ENCODE results near the gene ACTR3C. TPM values are rescaled to one million over a fixed set of nuclear protein-coding genes. Genes with fewer than 3 reads are reported as not detected.

The ACTR3C gene
- total RNA-seq, 1 donor from 2014 or later, result 4.0 TPM

- intact Hi-C loops (cut with micrococcal nuclease), result no loop called here
- ATAC-seq (no peak), DNase-seq (no peak)
These were observed 15.0 kb upstream of the ACTR3C start for GRCh38 chr7:150338166-150338829.

GRCh38 chr7:150337659-150338081 is 14.3 kb upstream of the ACTR3C start:
- ATAC-seq, result no peak
- intact Hi-C loops (cut with micrococcal nuclease), result no loop called here
- no peak for DNase-seq

GRCh38 chr7:150337179-150337578 is 13.8 kb upstream of the ACTR3C start:
- DNase-seq (no peak), ATAC-seq (no peak)

GRCh38 chr7:150336746-150337145 is 13.4 kb upstream of the ACTR3C start:
- DNase-seq (no peak), ATAC-seq (no peak)
- intact Hi-C loops (cut with micrococcal nuclease), result no loop called here

More at GRCh38 chr7:150337179-150337578, 13.8 kb upstream of the ACTR3C start:
- intact Hi-C loops (cut with micrococcal nuclease), result no loop called here

GRCh38 chr7:150335774-150336112 is 12.4 kb upstream of the ACTR3C start:
- intact Hi-C loops (cut with micrococcal nuclease), result no loop called here
- DNase-seq (no peak), ATAC-seq (no peak)

- no peak for DNase-seq
- no peak for ATAC-seq
- intact Hi-C loops (cut with micrococcal nuclease), result no loop called here
These were observed 11.9 kb upstream of the ACTR3C start for GRCh38 chr7:150335108-150335773.

GRCh38 chr7:150334108-150334507 is 10.8 kb upstream of the ACTR3C start:
- ATAC-seq (no peak), DNase-seq (no peak)
- intact Hi-C loops (cut with micrococcal nuclease), result no loop called here

GRCh38 chr7:150333659-150334058 is 10.3 kb upstream of the ACTR3C start:
- DNase-seq (no peak), ATAC-seq (no peak)
- intact Hi-C loops (cut with micrococcal nuclease), result no loop called here

DNA sequence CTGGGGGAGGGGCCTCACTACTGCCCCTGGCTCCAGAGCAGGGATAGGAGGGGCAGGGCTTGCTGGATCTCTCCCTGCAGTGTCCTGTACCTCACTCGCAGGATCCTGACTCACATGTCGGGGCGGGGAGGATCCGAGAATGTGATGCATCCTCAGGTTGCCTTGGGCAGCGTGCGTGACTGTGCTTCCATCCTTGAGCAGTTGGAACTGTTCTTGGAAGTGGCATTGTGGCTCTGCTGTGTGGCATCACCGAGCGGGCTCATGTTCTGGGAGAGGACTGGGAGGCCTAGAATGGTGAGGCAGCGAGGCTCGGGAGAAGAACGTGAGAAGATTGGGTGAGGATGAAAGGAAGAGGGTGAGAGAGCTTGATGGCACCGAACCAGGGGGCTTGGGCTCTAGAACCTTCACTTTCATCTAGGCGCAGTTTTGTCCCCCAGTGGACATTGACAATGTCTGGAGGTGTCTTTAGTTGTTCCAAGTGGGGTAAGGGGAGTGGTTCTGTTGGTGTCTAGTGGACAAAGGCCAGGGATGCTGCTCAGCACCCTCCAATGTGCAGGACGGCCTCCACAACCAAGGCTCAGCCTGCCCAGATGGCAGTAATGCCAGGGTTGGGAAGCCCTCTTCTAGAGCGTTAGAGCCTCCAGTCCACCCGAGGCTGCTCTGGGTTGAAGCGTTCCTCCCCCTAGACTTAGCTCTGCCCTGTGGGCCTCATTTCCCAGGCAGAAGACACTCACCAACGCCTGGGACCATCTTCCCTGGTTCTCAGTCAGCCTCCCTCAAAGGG is 9.7 kb upstream of the ACTR3C start:
- no peak for ATAC-seq
- intact Hi-C loops (cut with micrococcal nuclease), result no loop called here

GRCh38 chr7:150330211-150330885 is 7.0 kb upstream of the ACTR3C start:
- intact Hi-C loops (cut with micrococcal nuclease), result no loop called here
- ATAC-seq, result no peak
- no peak for DNase-seq

More for the DNA sequence above, 9.7 kb upstream of the ACTR3C start:
- no peak for DNase-seq

DNA sequence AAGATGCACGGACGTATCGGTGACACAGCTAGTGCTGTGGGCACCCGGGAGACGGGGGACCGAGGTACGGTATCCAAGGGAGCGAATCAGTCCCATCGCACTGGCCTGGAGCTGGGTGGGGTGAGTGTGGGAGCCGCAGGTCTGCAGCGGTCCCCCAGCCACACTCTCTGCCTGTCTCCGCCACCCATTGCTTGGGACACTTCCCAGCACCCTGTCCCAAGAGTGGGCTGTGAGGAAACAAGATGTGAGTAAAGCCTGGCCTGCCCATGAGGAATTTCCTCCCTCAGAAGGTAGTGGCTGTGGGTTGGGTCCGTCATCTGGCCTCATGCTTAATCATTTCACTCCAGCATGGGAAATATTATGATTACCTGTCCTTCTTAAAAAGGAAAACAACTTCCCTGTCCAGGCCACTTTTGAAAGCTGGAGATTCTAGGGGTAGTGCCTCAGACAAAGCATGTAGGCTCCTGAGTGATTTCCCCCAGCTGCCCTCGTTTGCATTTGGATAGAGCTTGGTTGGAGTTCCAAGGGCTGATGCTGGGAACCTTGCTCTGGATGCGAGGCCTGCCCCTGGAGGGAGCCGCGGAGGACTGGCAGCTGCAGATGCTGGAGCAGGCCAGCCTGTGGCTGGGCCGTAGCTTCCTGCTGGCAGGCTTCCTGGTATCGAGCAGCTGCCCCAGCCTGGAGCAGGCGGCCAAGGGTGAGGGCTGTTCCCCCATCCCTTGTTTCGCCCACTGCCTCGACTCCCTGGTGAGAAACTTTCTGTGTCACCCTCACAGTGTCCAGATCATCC is 6.2 kb upstream of the ACTR3C start:
- ATAC-seq, result no peak
- DNase-seq, result no peak
- intact Hi-C loops (cut with micrococcal nuclease), result no loop called here

GRCh38 chr7:150327308-150327707 is 4.0 kb upstream of the ACTR3C start:
- DNase-seq (no peak), ATAC-seq (no peak)
- intact Hi-C loops (cut with micrococcal nuclease), result no loop called here

- intact Hi-C loops (cut with micrococcal nuclease), result no loop called here
- no peak for ATAC-seq
- DNase-seq, result no peak
These were observed 3.4 kb upstream of the ACTR3C start for GRCh38 chr7:150326657-150327268.

DNA sequence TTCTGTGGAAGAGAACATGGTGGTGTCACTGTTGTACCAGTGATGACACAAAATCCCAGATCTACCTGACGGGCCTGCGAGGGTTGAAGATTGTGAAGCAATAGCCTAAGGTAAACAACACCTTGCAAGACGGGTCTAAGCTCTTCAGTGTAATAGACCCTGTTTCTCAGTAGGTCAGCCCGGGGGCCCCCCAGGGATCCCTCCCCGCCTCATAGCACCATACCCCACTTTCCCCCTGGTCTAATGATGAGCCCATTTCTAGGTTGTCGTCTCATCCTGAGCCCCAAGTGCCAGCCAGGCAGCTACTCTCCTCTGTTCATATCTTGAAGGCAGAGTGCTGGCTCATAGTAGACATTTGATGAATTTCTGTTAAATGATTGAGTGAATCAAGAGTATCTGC is 2.6 kb upstream of the ACTR3C start:
- DNase-seq (no peak), ATAC-seq (no peak)
- intact Hi-C loops (cut with micrococcal nuclease), result no loop called here

GRCh38 chr7:150325110-150325611 is 1.8 kb upstream of the ACTR3C start:
- ATAC-seq (peak; percentile 14), DNase-seq (no peak)
- intact Hi-C loops (cut with micrococcal nuclease), result no loop called here

GRCh38 chr7:150324373-150324961 is 1.1 kb upstream of the ACTR3C start:
- ATAC-seq, result no peak
- intact Hi-C loops (cut with micrococcal nuclease), result no loop called here
- no peak for DNase-seq

DNA sequence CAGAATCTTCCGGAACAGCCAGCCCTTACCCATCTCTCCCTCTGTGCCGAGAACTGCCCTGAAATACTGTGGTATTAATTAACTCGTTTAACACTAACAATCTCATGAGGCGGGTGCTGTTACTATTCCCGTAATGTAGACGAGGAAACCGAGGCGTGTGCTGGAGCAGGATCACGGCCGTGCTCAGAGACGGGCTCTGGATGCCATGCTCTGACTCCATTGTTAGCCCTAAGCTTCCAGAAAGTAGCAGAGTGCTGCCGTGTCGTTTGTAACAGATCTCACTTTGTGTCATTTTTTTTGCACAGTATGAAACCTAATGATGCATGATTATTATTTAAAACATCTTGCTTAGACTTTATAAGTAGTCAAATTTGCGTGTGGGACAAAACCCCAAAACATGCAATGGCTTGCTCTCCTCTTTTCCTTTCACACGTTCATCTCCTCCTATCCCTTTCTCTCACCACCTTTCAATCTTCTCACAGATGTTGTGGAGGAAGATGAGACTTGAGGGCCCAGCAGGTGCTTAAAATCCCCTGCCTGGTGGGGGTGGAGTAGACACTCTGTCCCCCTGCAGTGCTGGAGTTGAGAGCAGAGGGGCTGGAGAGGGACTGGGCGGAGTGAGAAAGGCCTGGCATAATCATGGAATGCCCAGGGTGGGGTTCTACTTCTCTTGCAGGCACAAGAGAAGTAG is 482 bp upstream of the ACTR3C start:
- ATAC-seq, result peak; percentile 36
- intact Hi-C loops (cut with micrococcal nuclease), result no loop called here
- no peak for DNase-seq

Measured in left ventricle myocardium superior (tissue), 1 donor.